Stimulated activated naive CD4-positive, alpha-beta T cell (primary cell): Measurements from ENCODE around the gene HSF5.
A peak's percentile ranks its signal among the peaks of the same experiment; 100 is the strongest.

Experiments
- DNase-seq, 6 experiments: peaks; one replicate each; lab custom pipeline; 2025; lab: John Stamatoyannopoulos, UW

The HSF5 gene, protein sequence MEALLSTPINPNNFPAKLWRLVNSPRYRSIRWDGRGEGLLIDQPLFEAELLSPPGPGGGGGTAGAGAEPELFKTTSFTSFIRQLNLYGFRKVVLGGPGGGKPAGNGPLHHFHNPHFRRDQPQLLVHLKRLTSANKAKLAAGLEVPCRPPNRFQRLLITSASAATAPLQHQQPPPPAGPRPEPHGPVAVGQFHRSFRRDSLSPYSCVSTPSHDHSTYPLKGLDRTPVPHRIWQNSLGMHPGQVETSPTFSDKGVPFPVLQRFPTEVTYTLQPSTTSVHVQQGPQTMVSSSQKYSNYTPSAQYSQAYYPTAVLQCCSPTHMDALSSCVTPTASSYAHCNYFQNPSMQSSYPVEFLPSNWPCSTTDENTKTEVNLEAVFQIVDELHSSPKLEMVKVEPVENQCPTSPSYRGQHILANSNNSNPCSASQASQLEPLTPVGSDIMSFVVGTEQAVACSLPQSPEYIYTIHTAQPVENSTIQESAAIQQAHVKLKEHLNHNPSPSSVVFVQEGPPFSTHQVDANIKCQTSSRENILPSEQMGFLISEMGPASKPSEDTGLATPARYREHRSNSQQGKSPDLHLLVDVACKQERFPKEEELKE

DNA sequence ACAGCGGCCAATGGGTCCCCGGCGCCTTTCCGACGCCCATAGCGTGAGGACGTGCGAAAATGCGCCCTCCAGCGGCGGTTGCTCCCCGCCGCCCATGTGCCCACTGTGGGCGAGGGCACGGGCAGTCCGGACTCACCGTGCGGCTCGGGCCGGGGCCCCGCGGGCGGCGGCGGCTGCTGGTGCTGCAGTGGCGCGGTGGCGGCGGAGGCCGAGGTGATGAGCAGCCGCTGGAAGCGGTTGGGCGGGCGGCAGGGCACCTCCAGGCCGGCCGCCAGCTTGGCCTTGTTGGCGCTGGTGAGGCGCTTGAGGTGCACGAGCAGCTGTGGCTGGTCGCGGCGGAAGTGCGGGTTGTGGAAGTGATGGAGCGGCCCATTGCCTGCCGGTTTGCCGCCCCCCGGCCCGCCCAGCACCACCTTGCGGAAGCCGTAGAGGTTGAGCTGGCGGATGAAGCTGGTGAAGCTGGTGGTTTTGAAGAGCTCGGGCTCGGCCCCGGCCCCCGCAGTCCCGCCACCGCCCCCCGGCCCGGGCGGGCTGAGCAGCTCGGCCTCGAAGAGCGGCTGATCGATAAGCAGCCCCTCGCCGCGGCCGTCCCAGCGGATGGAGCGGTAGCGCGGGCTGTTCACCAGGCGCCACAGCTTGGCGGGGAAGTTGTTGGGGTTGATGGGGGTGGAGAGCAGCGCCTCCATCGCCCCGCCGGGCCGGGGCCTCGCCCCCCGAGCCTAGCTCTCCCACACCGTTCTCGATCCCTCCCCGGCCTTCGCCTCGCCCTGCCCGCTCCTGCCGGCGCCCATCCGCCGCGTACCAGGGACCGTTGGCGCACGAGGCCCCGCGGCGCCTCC is at the start of gene HSF5:
Gene HSF5, minus strand, starts transcription at position 820 of the 839 bp plus-strand sequence. Its CDS starts 134 bp downstream, at position 686.
- DNase-seq = peak; percentile 59 to 89 (median 68)

DNA sequence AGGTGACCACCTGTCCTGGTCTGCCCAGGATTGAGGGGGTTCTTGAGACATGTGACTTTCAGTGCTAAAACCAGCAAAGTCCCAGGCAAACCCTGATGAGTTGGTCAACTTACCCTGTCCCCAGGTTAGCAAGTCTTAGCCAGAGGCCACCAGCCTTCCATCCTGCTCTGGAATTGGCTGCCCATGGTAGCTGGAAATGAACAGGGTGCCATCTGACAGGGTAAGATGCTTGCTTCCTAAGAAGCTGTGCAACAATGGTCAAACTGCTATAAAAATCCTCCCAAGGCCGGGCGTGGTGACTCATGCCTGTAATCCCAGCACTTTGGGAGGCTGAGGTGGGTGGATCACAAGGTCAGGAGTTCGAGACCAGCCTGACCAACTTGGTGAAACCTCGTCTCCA is 49.1 kb upstream of the HSF5 start:
- no peak for DNase-seq

DNA sequence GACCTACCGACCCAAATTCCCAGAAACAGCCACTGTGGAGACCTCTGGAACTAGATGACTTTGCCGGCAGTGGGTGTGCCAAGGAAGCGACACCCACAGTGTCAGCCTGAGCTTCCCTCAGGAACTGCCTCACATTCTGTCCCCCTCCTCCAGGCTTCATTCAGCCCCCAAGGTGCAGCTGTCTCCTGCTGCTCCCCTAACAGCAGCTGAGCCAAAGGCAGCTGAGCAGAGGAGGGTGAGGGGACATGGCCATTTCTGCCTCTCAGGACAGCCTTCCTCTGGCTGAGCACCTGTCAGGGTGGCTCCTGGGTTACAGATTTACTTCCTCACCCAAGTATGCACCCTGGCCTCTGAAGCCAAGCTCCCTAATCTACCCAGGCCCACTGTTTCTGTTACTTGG is 48.3 kb upstream of the HSF5 start:
- no peak for DNase-seq

DNA sequence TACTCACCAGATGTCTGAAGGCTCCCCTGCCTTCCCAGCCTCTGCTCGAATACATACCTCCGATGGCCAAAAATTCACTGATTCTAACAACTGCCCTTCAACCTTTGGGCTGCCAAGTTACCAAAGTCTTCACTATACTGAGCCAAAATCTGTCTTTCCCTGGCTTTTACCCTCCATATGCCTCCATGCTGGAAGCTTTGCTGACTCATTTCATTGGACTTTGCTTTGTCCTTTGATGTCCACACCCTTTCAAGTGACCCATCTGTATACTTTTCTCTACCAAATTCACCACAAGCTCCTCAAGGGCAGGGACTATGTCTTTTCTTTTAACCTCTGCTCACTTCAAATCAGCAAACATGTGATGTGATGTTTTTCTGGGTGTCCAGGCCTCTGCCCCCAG is 47.2 kb upstream of the HSF5 start:
- no peak for DNase-seq

DNA sequence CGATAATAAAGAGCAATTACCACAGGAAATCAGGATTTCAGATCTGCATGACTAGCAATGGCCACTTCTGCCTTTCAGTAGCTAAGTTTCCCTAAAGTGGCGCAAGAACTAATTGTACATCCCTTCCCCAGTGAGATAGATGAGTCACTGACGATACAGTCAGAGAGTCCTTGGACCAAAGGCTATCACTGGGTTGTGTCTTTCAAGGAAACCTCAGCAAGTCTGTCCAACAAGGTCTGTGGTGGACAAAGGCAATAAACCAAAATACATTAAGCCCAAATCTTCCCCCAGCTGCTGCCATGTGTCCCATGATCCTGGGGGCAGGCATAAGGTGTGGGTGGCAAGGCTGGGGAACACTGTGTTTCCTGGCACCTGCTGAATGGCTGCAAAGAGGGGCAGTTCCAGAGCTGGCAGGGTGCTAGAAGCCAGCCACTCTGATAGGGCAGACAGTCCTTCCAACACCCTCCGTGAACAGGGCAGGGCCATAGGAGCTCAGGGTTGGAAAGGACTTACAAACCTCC is 46.8 kb upstream of the HSF5 start:
- DNase-seq = no peak

DNA sequence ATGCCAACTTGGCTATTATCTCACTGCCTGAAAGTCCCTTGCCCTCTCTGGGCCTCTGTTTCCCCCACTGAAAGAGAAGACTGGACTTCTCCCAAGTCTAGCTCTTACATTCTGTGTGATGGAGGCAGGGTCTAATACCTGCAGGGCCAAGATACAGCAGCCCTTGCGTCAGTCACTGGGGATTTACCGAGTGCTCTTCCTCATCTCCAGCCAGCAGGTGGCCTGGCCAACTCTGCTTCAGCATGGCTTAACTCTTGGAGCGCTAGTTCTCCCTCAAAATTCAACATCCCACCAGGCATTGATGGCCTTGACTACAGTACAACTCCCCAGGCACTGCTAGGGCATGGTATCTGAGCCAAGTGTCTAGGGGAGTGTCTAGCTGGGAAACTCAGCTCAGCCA is 46.1 kb upstream of the HSF5 start:
- DNase-seq = no peak

DNA sequence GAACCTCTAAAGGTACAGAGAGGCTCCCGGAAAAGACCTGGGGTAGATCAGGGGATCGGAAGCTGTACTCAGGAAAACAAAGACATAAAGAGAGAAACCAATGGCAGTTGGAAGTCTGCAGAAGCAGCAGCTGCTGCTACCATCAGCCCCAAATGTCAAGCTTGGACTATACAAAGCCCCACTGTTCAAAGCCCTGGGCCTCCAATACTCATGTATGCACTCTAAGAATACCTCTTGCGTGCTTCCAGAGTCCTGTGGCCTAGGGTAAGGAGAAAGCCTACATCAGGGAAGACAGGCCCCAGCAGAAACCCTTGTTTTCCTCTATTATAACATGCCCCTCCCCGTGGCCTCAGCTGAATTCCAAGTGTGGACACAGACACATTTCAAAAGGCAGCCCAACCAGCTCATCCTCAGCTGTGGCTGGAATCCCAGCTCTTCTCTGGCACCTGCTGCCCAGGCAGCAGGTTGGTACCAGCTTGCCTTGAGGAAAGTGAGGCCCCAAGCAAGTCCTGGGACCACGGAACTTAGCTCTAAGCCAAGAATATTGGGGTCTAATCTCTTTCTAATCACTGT is 45.5 kb upstream of the HSF5 start:
- no peak for DNase-seq

DNA sequence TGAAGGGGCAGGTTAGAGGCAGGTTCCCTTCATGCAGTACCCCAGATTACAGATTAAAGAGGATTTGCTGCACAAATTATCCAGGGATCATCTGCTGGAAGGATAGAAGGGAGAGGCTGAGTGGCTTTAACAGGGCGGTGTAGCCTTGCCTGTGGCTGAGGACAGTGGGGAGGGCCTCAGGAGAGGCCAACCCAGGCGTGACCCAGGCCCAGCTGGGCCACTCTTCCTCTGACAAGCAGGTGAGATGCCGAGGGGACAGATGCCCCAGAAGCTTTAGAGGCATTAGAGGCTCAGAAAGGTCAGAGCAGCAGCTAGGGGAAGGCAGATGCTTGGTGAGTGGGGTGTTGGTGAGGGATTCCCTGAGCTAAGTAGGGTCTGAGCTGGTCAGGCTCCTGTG is 44.3 kb upstream of the HSF5 start:
- DNase-seq = no peak

DNA sequence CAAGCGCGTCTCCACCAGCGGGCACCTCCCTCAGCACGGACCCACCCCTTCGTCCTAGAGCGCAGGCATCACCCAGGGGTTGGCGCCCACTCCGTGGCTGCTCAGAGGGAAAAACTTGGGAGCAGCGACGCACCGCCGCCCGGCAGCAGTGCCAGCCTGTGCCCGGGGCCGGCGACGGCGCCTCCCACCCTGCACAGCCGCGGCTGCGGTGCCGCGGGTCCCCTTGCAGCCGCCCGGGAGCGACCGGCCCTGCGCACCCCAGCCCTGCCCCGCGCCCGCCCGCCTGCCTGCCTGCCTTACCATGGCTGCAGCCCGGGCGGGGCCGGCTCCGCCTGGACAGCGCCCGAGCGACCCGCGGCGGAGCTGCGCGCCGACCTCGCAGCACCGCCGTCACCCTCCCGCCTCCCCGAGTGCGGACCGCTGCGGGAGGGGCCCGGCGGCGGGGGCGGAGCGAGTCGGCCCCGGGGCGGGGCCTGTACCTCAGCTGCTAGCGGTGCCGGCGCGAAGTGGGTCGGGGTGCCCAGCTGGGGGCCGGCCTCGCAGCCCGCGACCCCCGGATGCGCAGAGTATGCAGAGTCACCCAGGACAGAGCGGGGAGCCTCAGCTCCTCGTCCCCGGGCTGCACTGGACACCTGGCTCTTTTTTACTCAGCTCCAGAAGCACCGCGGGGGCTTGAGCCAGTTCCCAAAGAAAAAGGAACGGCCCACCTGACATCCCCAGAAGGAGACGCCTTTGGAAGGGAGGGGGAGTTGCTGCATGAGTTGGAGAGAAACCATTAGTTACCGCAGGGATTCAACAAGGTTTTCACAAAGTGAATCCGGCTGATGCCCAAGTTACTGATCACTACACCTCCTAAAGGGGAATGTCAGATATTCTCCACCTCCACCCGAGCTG is 43.7 kb upstream of the HSF5 start:
- peak in 5 of 6 experiments; percentile 14 to 51 (median 47) for DNase-seq

DNA sequence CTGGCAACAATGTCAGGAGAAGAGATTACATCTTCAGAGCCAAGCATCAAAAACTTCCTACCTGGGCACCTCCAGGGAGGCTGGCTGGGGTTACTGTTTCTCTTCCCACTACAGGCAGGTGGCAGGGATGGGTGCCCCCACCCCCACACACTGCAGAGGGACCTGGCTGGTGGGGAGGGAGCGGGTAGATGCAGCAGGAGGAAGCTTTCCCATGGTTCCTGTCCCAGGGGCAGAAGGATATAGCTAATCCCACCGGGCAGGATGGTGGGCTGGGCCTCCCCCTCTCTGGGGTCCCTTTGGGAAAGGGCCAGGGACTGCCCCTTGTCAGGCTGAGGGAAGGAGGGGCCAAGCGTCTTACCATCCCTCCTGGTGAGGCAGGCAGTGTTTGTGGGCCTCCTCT is 42.9 kb upstream of the HSF5 start:
- no peak for DNase-seq

DNA sequence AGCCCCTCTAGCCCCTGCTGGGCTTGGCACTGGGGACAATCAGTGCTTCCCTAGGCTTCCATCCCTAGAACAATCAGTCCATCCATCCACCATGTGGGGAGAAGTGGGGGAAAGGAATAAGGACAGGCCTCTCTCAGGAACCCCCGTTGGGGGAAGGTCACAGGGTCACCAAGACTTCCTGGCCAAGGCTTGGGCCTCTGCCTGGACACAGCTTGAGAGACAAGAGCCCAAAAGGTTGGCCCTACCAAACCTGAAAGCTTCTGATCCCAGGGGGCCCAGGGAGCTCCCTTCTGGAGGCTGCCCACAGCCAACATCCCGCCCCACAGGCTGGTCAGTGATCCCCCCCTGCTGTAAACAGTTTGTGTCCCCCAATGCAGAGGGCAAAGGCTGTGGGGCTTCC is 42.4 kb upstream of the HSF5 start:
- no peak for DNase-seq

DNA sequence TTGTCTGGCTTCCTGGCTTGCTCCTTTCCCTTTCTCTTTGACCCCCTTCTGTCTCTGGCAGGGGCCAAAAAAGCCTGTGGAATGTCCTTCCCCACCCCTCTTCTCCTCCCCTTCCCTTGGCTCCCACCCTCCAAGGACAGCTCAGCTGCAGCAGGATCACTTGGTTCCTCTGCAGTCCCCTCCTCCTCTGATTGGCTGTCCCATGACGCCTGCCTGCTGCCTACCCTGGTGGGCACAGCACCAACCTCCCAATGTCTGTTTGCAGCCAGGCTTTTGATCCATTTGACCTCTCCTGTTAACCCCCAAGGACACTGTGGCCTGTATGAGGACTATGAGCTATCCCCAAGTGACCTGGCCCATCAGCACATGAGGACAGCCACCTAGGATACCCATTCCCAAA is 41.1 kb upstream of the HSF5 start:
- DNase-seq = no peak

DNA sequence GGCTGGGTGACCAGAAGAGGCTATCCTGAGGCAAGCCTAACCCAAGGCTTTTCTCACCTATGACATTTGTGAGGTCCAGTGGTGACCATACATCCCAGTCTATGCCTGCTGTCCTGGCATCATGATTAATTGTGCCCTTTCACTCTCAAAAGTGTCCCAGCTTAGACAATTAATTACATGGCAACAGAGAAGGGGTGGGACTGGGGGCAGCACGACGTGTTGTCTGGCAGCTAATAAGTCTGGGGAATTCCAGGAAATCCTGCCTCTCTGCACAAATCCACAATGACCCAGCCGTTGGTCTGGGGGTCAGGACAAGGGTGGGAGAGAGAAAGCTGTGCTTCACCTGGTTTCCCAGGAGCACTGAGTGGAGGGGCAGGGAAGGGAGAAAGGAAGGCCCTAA is 40.2 kb upstream of the HSF5 start:
- no peak for DNase-seq

DNA sequence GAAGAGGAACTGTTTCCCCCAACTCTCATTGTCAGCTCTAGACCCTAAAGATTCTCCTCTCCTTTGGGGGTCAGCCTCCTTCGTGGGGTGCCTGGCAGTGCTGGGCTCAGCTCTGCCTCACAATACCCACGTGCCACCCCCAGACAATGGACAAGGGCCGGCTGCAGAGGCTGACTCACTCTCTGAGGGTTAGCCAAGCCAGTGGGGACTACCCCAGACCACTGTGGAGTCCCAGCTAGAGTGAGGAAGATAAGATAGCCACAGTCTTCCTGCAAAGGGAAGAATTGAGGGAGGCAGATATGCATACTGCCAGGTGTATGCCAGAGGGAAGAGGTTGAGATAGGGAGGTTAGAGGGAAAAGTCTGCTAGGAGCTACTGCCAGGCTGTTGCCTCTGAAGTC is 39.7 kb upstream of the HSF5 start:
- no peak for DNase-seq

DNA sequence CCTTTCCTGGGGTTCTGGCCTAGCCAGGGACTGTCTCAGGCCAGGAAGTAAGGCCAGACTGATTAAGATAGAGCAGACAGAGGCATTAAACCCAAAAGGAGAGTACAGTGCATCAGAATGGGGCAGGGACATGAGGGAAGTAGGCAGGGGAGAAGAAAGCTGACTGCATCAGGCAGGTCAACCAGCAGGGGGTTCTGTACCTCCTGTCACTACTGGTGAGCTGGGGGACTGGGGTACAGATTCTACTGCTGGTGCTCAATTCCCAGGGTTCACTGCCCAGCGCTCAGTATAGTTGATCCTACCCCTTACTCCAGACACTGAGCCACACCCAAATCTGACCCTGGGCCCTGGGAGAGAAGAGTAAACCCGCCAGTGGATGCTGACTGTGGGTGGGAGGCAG is 39.1 kb upstream of the HSF5 start:
- DNase-seq = no peak

DNA sequence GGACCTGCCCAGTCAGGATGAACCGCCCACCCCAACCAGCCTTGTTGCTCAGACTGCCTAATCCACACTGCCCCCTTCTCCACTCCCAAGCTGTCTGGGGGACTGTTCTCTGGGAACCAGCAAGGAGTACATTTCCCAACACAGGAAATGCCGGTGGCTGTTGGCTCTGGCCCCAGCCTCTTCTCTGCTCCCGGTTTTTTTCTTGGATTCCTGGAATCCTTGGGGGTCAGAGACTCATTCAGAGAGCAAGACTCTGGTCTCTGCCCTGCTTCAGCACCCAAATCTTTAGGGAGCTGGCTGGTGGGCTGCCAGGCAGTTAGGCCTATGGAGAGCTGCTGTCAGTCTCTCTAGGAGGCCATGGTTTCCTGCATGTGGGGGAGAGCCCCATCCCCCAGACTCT is 37.0 kb upstream of the HSF5 start:
- no peak for DNase-seq

DNA sequence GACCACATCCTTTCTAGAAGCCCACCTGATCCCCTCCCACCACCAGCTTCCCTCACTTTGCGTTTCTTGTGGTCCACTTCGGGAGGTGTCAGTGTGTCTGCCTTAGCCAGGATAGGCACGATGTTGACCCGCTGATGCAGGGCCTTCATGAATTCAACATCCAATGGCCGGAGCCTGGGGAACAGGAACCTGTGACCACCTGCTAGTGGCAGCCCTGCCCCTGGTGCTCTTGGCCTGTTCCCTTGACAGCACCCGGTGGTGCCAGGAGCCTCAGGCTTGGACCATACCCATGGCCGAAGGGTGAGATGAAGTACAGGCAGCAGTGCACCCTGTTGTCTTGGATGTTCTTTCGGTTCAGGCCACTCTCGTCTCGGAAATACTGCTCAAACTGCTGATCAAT is 33.5 kb upstream of the HSF5 start:
- DNase-seq = no peak

DNA sequence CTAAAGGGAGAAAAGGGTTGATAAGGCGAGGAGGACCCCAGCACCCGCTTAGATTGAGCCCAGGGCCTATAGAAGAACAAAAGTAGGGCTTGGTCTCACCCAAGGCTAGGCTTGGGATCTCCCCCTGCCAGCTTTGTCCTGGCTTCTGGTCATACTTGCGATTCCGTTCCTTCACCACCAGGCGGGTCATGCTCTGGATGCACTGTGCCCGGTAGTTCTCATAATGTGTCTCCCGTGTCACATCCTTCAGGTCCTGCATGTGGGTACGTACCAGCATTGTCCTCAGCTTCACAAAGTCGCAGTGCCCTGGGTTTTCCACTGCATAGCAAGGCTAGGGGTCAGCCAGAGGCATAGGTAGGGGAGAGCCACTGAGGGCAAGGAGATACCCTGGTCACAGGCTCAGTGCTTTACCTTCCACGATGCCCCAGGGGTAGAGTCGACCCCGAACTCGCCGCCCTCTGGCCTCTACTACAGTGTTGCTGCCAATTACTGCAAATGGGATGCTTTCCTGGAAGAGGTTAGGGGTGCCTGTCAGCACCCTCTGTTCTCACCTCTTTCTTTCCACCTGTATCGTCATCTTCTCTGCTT is 32.7 kb upstream of the HSF5 start:
- DNase-seq = no peak

DNA sequence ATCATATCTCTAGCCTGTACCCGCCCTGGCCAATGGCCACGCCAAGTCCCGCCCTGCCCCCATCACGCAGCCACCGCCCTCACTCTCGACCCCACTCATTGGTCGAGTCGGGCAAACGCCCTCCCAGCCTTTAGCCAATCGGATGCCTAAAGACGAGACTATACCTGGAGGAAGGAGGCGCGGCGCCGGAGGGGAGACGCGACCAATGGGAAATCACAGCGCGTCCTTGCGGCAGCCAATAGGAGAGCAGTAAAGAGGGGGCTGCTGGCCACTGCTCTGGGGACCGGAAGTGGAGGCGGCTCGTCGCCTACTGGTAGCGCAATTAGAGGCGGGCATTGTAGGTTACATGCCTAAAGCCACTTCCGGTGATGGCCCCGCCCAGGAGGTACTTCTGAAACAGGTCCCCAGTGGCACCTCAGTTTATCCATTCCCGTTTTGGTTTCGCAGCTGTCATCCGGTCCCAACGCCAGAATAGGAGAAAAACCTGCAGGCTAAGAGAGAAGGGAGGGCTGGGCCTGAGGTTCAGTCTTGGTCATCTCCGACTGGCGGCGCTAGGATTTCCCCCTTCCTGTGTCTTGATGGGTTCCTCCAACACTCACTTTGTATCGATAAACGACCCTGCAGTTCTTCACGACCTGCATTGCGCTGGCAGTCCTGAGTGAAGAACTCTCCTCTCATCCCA is 29.9 kb upstream of the HSF5 start:
- DNase-seq = peak; percentile 98 to 100 (median 99)

DNA sequence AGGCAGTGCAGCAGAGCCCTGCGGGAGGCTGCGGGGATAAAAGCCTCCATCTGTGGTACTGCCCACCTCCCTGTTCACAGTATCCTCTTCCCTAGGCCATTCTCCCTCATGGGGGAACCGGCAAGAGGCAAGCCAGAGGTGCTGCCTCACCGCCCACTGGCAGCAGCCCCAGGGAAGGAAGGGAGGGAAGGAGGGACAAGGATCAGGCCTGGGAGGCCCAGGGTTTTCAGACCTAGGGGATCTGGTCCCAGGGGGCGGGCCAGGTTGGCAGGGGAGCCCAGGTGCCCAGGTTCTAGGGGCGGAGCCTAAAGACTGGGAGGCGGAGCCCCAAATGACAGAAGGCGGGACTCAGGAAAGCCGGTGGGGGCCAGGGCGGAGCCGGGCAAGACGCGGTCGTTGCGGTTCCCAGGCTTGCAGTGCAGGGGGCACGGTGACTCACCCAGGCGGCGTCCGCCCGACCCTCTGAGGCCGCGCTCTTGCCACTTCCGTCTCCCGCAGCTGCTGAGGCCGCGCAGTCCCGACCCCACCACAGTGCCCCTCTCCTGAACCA is 29.2 kb upstream of the HSF5 start:
- no peak for DNase-seq
